ENCODE results near the gene RNPEPL1. TPM values are rescaled to one million over a fixed set of nuclear protein-coding genes. Genes with fewer than 3 reads are reported as not detected.
A peak's percentile ranks its signal among the peaks of the same experiment; 100 is the strongest.

The RNPEPL1 gene
- polyA plus RNA-seq, 3 donors, result 15.4 to 100 (median 36.4) TPM

GRCh38 chr2:240589375-240589774, 21.1 kb downstream of the RNPEPL1 start:
- Mint-ChIP-seq H3K27me3 (ENCODE audit: low read depth in 3 of 3) (peaks cover 0 to 2% (median under 1%) of the 10 kb centered on the region in 3 donors), H3K9me3 (peaks cover 0 to 1% (median 0%) of the 10 kb centered on the region in 7 donors), H3K27ac (peak overlapping the region in 1 of 7 donors; percentile 10), H3K36me3 (peaks cover 40 to 55% of the 10 kb centered on the region in 2 donors), H3K4me3 (no peak overlapping the region), H3K4me1 (peaks cover 38% of the 10 kb centered on the region)
- peaks cover 32 to 37% of the 10 kb centered on the region in 2 donors for H3K4me1 ChIP-seq (ENCODE audit: control insufficient read depth in 1 of 2, insufficient read depth in 2 of 2, low read length in 2 of 2)
- no peak for DNase-seq
- peaks cover 59% of the 10 kb centered on the region for H4K20me1 ChIP-seq (ENCODE audit: insufficient read depth, low read length)
- H3K4me3 ChIP-seq (replicated peaks in 1 of 3; ENCODE audit: low read depth in 2 of 3, low read length in 3 of 3), result no peak overlapping the region
- H3K9me3 ChIP-seq (replicated peaks in 1 of 2; ENCODE audit: control insufficient read depth in 1 of 2, insufficient read depth in 1 of 2, low read length in 2 of 2), result no peaks in the 10 kb centered on the region
- peaks cover 37 to 55% of the 10 kb centered on the region in 2 donors for H3K36me3 ChIP-seq (replicated peaks in 1 of 2; ENCODE audit: control insufficient read depth in 1 of 2, insufficient read depth in 2 of 2, low read length in 2 of 2)
- no peak overlapping the region for H2AFZ ChIP-seq (ENCODE audit: insufficient read depth, low read depth, low read length, poor library complexity, severe bottlenecking)
- H3K4me2 ChIP-seq (replicated peaks; ENCODE audit: extremely low read depth, low read length, poor library complexity, severe bottlenecking), result no peak overlapping the region
- peaks cover 80% of the 10 kb centered on the region for H3K79me2 ChIP-seq (ENCODE audit: insufficient read depth, low read length)
- 96% methylated on average over 12 of the region's 14 CpGs for WGBS (ENCODE audit: insufficient coverage)
- TF ChIP-seq CTCF (IDR thresholded peaks at IDR 0.05), result no peak
- H3K27ac ChIP-seq (ENCODE audit: low read depth in 1 of 2, low read length in 2 of 2), result no peak overlapping the region
- H3K27me3 ChIP-seq (ENCODE audit: control insufficient read depth in 2 of 2, insufficient read depth in 2 of 2, low read length in 2 of 2), result no peaks in the 10 kb centered on the region
- intact Hi-C loops (cut with micrococcal nuclease), result loop anchor here (5.0 to 10.0 kb wide), 3 partner anchors 33 to 565 kb away; partner anchors contain the start of gene NDUFA10 (in 1 of the 2)
- no peak overlapping the region for H3K9ac ChIP-seq (ENCODE audit: insufficient read depth, low read length, poor library complexity, severe bottlenecking)

GRCh38 chr2:240589850-240590525, 21.7 kb downstream of the RNPEPL1 start:
- no peaks in the 10 kb centered on the region for H3K9me3 Mint-ChIP-seq
- H3K4me3 ChIP-seq (replicated peaks in 1 of 3; ENCODE audit: low read depth in 2 of 3, low read length in 3 of 3), result no peak overlapping the region

More at GRCh38 chr2:240589850-240590525, 21.7 kb downstream of the RNPEPL1 start:
- no peak for TF ChIP-seq CTCF (IDR thresholded peaks at IDR 0.05)
- Mint-ChIP-seq H3K4me1 (peaks cover 31% of the 10 kb centered on the region), H3K36me3 (peaks cover 41 to 59% of the 10 kb centered on the region in 2 donors), H3K4me3 (no peak overlapping the region), H3K27me3 (ENCODE audit: low read depth in 3 of 3) (peaks cover 0 to 2% (median 0%) of the 10 kb centered on the region in 3 donors), H3K27ac (peak overlapping the region in 1 of 7 donors; percentile 10)
- Histone ChIP-seq H3K9me3 (replicated peaks in 1 of 2; ENCODE audit: control insufficient read depth in 1 of 2, insufficient read depth in 1 of 2, low read length in 2 of 2) (no peaks in the 10 kb centered on the region), H3K4me1 (ENCODE audit: control insufficient read depth in 1 of 2, insufficient read depth in 2 of 2, low read length in 2 of 2) (peaks cover 26 to 31% of the 10 kb centered on the region in 2 donors), H4K20me1 (ENCODE audit: insufficient read depth, low read length) (peaks cover 63% of the 10 kb centered on the region), H3K79me2 (ENCODE audit: insufficient read depth, low read length) (peaks cover 75% of the 10 kb centered on the region), H3K4me2 (replicated peaks; ENCODE audit: extremely low read depth, low read length, poor library complexity, severe bottlenecking) (no peak overlapping the region), H2AFZ (ENCODE audit: insufficient read depth, low read depth, low read length, poor library complexity, severe bottlenecking) (no peak overlapping the region), H3K9ac (ENCODE audit: insufficient read depth, low read length, poor library complexity, severe bottlenecking) (no peak overlapping the region), H3K27ac (ENCODE audit: low read depth in 1 of 2, low read length in 2 of 2) (no peak overlapping the region), H3K36me3 (replicated peaks in 1 of 2; ENCODE audit: control insufficient read depth in 1 of 2, insufficient read depth in 2 of 2, low read length in 2 of 2) (peaks cover 40 to 61% of the 10 kb centered on the region in 2 donors), H3K27me3 (ENCODE audit: control insufficient read depth in 2 of 2, insufficient read depth in 2 of 2, low read length in 2 of 2) (no peaks in the 10 kb centered on the region)
- intact Hi-C loops (cut with micrococcal nuclease), result loop anchor here (5.0 to 10.0 kb wide), 3 partner anchors 32 to 565 kb away; partner anchors contain the start of gene NDUFA10 (in 1 of the 2)
- WGBS (ENCODE audit: insufficient coverage), result 95% methylated on average over 16 of the region's 16 CpGs
- DNase-seq, result no peak

Data from CD14-positive monocyte (primary cell).